Naive thymus-derived CD4-positive, alpha-beta T cell (primary cell): ENCODE measurements around the gene KLHL17. TPM values are rescaled to one million over a fixed set of nuclear protein-coding genes. Genes with fewer than 3 reads are reported as not detected.
A peak's percentile ranks its signal among the peaks of the same experiment; 100 is the strongest.

Experiments used
- ATAC-seq: fragments of 150-1000 bp; cut with Tn5 transposase; 2 replicates; pipeline ENCODE4 v1.10.0; 2021; ENCODE audit warnings: mild to moderate bottlenecking, moderate library complexity
- CTCF ChIA-PET: fragments of 350-600 bp; sonication (Branson Sonifier 250); formaldehyde crosslinking; loops from one replicate; lab custom pipeline; 2021; ENCODE audit warnings: antibody characterized with exemption; lab: Charles Lee
- POLR2A ChIA-PET: fragments of 350-600 bp; sonication (Branson Sonifier 250); formaldehyde crosslinking; loops from one replicate; lab custom pipeline; 2021; ENCODE audit warnings: antibody characterized with exemption, inconsistent platforms; lab: Charles Lee
- DNase-seq, 9 donors: peaks; one replicate each; pipeline versions ENCODE4 v3.0.0 to v3.0.0-alpha.2; 2020 to 2022; ENCODE audit warnings: mixed read lengths in 1 of 9
- H3K27ac ChIP-seq: one replicate; pipeline ENCODE4 v1.7.0; 2013; ENCODE audit warnings: mild to moderate bottlenecking, low read depth, low read length, moderate library complexity
- H3K27me3 ChIP-seq, 2 donors: one replicate each; pipeline ENCODE4 v1.7.0; 2013; ENCODE audit warnings: low read length in 2 of 2, mild to moderate bottlenecking in 2 of 2, moderate library complexity in 2 of 2; ENCODE audit not compliant: control insufficient read depth in 2 of 2, insufficient read depth in 2 of 2
- H3K36me3 ChIP-seq, 3 experiments: 1 replicate in 2 of 3; 2 replicates in 1 of 3; pipeline ENCODE4 v1.7.0; 2013; ENCODE audit warnings: low read length in 3 of 3, mild to moderate bottlenecking in 3 of 3, moderate library complexity in 1 of 3; ENCODE audit not compliant: insufficient read depth in 3 of 3, control insufficient read depth in 2 of 3
- H3K4me1 ChIP-seq, 2 donors: one replicate each; pipeline ENCODE4 v1.7.0; 2013; ENCODE audit warnings: low read length in 2 of 2, mild to moderate bottlenecking in 2 of 2, moderate library complexity in 1 of 2; ENCODE audit not compliant: control insufficient read depth in 2 of 2, insufficient read depth in 2 of 2
- H3K4me3 ChIP-seq: 2 replicates; pipeline ENCODE4 v1.7.0; 2013; ENCODE audit warnings: mild to moderate bottlenecking, low read length
- H3K9me3 ChIP-seq, 3 experiments: 1 replicate in 2 of 3; 2 replicates in 1 of 3; pipeline ENCODE4 v1.7.0; 2013; ENCODE audit warnings: low read length in 3 of 3; ENCODE audit not compliant: control insufficient read depth in 2 of 3
- H3K27ac Mint-ChIP-seq, 9 donors: one replicate each; pipeline ENCODE4 v1.8.0; 2020 to 2022; ENCODE audit warnings: mixed read lengths in 9 of 9, mild to moderate bottlenecking in 8 of 9, moderate library complexity in 5 of 9, inconsistent platforms in 2 of 9
- H3K27me3 Mint-ChIP-seq, 5 donors: one replicate each; pipeline ENCODE4 v1.8.0; 2021 to 2022; ENCODE audit warnings: mixed read lengths in 5 of 5, mild to moderate bottlenecking in 1 of 5
- H3K36me3 Mint-ChIP-seq, 5 donors: one replicate each; pipeline ENCODE4 v1.8.0; 2020 to 2022; ENCODE audit warnings: mixed read lengths in 5 of 5, mild to moderate bottlenecking in 3 of 5, inconsistent platforms in 1 of 5
- H3K4me1 Mint-ChIP-seq, 7 donors: one replicate each; pipeline ENCODE4 v1.8.0; 2020 to 2022; ENCODE audit warnings: mixed read lengths in 7 of 7, mild to moderate bottlenecking in 3 of 7, inconsistent platforms in 1 of 7
- H3K4me3 Mint-ChIP-seq, 10 donors: one replicate each; pipeline ENCODE4 v1.8.0; 2020 to 2022; ENCODE audit warnings: mild to moderate bottlenecking in 10 of 10, mixed read lengths in 10 of 10, moderate library complexity in 6 of 10, inconsistent platforms in 2 of 10
- H3K9me3 Mint-ChIP-seq, 11 donors: one replicate each; pipeline ENCODE4 v1.8.0; 2020 to 2022; ENCODE audit warnings: mixed read lengths in 11 of 11, mild to moderate bottlenecking in 4 of 11, inconsistent platforms in 1 of 11, moderate library complexity in 1 of 11
- intact Hi-C, 2 donors: fragments of 100-400 bp; cut with micrococcal nuclease; formaldehyde crosslinking; loops; one replicate each; pipeline ENCODE4 v1.15.1; 2023
- polyA plus RNA-seq, 2 donors: library from polyadenylated mRNA; unstranded; fragments of 300-500 nt; fragmentation: Illumina TruSeq; gene quantifications; one replicate each; pipeline ENCODE4 v1.2.3, GENCODE V29; 2021
- total RNA-seq, 6 experiments: library from RNA in 5 of 6; stranded (reverse) in 5 of 6; gene quantifications; 1 replicate in 5 of 6; 2 replicates in 1 of 6; pipeline ENCODE4 v1.2.3 and lab custom pipeline; 2021 to 2026

The KLHL17 gene
- total and polyA plus RNA-seq, 7 experiments from 2014 or later = 0.58 to 34.2 (median 20.7) TPM

DNA sequence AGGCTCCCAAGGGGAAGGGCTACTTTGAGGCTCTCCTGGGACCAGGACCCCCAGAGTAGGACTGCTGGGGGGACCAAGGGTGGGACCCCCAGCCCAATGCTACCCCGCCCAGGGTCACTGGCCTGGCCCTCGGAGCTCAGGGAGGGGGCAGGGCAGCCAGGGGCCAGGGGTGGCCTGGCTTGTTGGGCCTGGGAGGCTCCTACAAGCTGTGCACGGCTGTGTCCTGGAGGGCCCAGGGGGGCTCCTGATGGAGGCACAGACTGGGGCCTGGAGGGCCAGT, 37.3 kb downstream of the KLHL17 start:
- Mint-ChIP-seq H3K9me3 (peaks cover 0 to 4% (median under 1%) of the 10 kb centered on the region in 11 donors), H3K4me1 (peaks cover 0 to 27% (median 12%) of the 10 kb centered on the region in 7 donors), H3K27me3 (peaks cover 0 to 43% (median 5%) of the 10 kb centered on the region in 5 donors), H3K27ac (no peak overlapping the region), H3K36me3 (peaks cover 0 to 2% (median 0%) of the 10 kb centered on the region in 5 donors), H3K4me3 (peak overlapping the region in 1 of 10 donors; percentile 46)
- ChIA-PET POLR2A (no interaction called here), CTCF (interaction anchor here (0.9 to 1.3 kb wide), 2 partner anchors 15 to 444 kb away, joined by 3 to 7 read pairs; no protein-coding TSS in a partner anchor)
- DNase-seq = peak in 2 of 9 donors; percentile 7 to 21
- intact Hi-C loops = no loop called here
- H3K4me3 ChIP-seq = no peak overlapping the region
- H3K4me1 ChIP-seq = peaks cover 12 to 18% of the 10 kb centered on the region in 2 donors
- H3K27ac ChIP-seq = no peak overlapping the region
- H3K9me3 ChIP-seq = peaks cover 0 to 2% (median 0%) of the 10 kb centered on the region in 3 experiments
- ATAC-seq = no peak
- peaks cover 3 to 7% of the 10 kb centered on the region in 2 donors for H3K27me3 ChIP-seq
- H3K36me3 ChIP-seq = no peaks in the 10 kb centered on the region

DNA sequence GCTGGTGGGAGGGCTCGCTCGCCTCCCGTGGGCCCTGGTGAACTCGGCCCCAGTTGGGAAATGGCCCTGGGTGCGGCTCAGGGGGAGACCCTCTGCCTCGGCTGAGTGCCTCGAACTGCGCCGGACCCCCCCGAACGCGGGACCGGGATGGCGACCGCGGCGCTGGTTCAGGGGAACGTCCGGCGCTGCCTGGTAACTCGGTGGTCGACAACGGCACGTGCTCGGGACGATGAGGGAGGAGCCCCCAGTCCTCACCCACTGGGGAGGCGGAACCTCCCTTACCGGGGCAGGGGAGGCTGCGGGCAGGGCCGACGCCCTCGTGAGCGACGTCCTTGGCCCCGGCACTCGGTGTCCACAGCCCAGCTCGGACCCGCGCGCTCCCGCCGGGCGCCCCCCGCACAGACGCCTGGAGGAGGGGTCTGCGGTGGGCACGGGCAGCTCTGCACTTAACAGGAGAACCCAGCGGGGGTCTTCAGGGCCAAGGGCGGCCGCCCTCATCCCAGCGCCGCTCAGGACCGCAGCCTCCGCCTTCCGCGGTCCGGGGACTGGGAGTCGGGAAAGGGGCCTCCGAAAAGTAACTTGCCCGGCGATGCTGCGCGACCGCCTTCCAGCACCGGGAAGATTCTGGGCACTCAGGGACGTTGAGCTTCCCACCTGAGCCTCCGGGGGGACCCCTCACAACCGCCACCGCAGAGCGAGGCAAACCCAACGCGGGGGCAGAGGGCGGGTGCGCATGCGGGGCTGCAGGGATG, 37.8 kb downstream of the KLHL17 start:
- DNase-seq = peak in 3 of 9 donors; percentile 10 to 23 (median 18)
- Mint-ChIP-seq H3K27me3 (peaks cover 3 to 46% (median 10%) of the 10 kb centered on the region in 5 donors), H3K9me3 (no peaks in the 10 kb centered on the region), H3K36me3 (peaks cover 0 to 1% (median 0%) of the 10 kb centered on the region in 5 donors), H3K4me3 (peak overlapping the region in 3 of 10 donors; percentile 26 to 79 (median 42)), H3K4me1 (peaks cover 0 to 27% (median 12%) of the 10 kb centered on the region in 7 donors), H3K27ac (no peak overlapping the region)
- Histone ChIP-seq H3K4me3 (no peak overlapping the region), H3K9me3 (no peaks in the 10 kb centered on the region), H3K27ac (no peak overlapping the region), H3K4me1 (peaks cover 12 to 18% of the 10 kb centered on the region in 2 donors), H3K36me3 (no peaks in the 10 kb centered on the region), H3K27me3 (peaks cover 3 to 7% of the 10 kb centered on the region in 2 donors)
- ChIA-PET CTCF (interaction anchor here (1.3 kb wide), 1 partner anchor 16 kb away, joined by 3 read pairs; no protein-coding TSS in a partner anchor), POLR2A (no interaction called here)
- ATAC-seq = no peak
- intact Hi-C loops = no loop called here

DNA sequence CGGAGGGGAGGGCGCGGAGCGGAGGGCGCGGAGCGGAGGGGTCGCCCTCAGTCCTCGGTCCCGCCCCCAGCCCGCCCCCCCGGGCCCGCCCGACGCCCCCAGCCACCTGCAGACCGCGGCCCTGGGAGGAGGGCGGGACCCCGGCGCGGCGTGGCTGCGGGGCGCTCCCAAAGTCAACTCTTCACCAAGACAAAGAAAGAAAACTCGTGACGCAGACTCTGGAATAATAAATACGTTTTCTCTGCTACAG, 38.3 kb downstream of the KLHL17 start:
- POLR2A ChIA-PET = no interaction called here
- no peaks in the 10 kb centered on the region for H3K9me3 ChIP-seq
- DNase-seq (peak in 3 of 9 donors; percentile 32 to 49 (median 42)), ATAC-seq (no peak)
- peak overlapping the region in 4 of 10 donors; percentile 42 to 79 (median 52) for H3K4me3 Mint-ChIP-seq
- H3K9me3 Mint-ChIP-seq = no peaks in the 10 kb centered on the region
- no peak overlapping the region for H3K27ac ChIP-seq
- no peak overlapping the region for H3K4me3 ChIP-seq
- H3K36me3 Mint-ChIP-seq = peaks cover 0 to 1% (median 0%) of the 10 kb centered on the region in 5 donors
- no peak overlapping the region for H3K27ac Mint-ChIP-seq
- peaks cover 12 to 18% of the 10 kb centered on the region in 2 donors for H3K4me1 ChIP-seq
- H3K27me3 Mint-ChIP-seq = peaks cover 3 to 51% (median 12%) of the 10 kb centered on the region in 5 donors
- H3K27me3 ChIP-seq = peaks cover 3 to 7% of the 10 kb centered on the region in 2 donors
- H3K36me3 ChIP-seq = no peaks in the 10 kb centered on the region
- intact Hi-C loops = no loop called here
- CTCF ChIA-PET = interaction anchor here (0.7 kb wide), 1 partner anchor 76 kb away, joined by 3 read pairs; no protein-coding TSS in a partner anchor
- peaks cover 0 to 27% (median 12%) of the 10 kb centered on the region in 7 donors for H3K4me1 Mint-ChIP-seq

DNA sequence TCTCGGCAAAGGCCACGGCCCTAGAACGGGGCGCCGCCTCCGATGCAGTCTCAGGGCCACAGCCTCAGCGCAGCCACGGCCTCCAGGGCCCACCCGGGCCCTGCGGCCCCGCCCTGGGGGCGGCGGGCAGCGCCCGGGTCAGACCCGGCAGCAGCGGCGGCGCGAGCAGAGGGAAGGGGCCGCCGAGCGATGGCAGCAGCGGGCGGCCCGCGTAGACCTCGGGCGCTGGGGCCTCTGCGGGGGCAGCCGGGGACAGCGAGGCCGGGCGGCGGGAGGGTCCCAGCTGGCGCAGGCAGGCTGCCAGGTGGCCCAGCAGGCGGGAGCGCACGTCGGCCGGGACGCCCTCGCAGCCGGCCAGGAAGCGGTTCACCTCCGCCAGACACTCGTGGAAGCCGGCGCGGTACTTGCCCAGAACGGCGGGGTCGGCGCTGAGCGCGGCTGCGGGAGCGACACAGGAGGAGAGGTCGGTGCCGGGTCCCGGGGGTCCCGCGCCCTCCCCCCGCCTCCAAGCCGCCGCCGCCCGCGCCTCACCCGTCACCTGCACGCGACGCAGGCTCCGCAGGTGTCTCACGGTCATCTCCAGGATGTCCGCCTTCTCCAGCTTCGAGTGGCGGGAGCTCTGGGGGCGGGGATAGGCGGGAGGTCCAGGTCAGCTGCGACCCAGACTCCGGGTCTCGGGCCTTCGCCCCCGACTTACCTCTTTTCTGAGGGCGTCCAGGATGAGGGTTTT, 38.8 kb downstream of the KLHL17 start:
- peaks cover 3 to 10% of the 10 kb centered on the region in 2 donors for H3K27me3 ChIP-seq
- no peaks in the 10 kb centered on the region for H3K9me3 Mint-ChIP-seq
- DNase-seq (peak in 4 of 9 donors; percentile 28 to 49 (median 34)), ATAC-seq (peak; percentile 19)
- peaks cover 0 to 1% (median 0%) of the 10 kb centered on the region in 5 donors for H3K36me3 Mint-ChIP-seq
- H3K4me3 ChIP-seq = peak overlapping the region; percentile 37
- intact Hi-C loops = no loop called here
- peaks cover 0 to 27% (median 12%) of the 10 kb centered on the region in 7 donors for H3K4me1 Mint-ChIP-seq
- peaks cover 3 to 51% (median 12%) of the 10 kb centered on the region in 5 donors for H3K27me3 Mint-ChIP-seq
- CTCF ChIA-PET = interaction anchor here (0.7 to 1.3 kb wide), 2 partner anchors 20 to 76 kb away, joined by 3 read pairs; partner anchors contain the start of gene AGRN
- H3K9me3 ChIP-seq = no peaks in the 10 kb centered on the region
- POLR2A ChIA-PET = no interaction called here
- no peaks in the 10 kb centered on the region for H3K36me3 ChIP-seq
- peak overlapping the region; percentile 51 for H3K27ac ChIP-seq
- peaks cover 12 to 18% of the 10 kb centered on the region in 2 donors for H3K4me1 ChIP-seq
- H3K4me3 Mint-ChIP-seq = peak overlapping the region in 8 of 10 donors; percentile 36 to 79 (median 54)
- no peak overlapping the region for H3K27ac Mint-ChIP-seq

DNA sequence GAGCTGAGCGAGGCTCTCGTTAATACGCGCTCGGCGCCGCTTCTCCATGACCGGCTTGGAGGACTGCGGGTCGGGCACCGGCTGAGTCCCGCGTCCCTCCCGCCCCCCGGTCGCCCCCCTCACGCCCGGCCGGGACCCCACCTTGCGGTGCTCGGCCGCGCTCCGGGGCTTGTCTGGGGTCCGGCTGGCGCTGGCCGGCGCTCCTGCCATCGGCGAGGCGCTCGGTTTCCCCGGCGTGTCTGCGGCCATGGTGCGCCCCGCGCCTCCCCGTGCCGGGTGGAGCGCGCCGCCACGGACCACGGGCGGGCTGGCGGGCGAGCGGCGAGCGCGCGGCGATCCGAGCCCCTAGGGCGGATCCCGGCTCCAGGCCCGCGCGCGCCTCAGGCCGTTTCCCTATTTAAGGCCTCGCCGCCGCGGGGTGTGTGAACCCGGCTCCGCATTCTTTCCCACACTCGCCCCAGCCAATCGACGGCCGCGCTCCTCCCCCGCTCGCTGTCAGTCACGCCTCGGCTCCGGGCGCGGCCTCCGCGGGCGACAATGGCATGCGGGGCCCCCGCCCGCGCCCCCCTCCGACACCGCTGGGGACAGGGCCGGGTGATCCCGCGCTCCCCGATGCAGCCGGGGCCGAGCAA, 39.5 kb downstream of the KLHL17 start, which contains the start of gene HES4:
Gene HES4, minus strand, starts transcription at position 373 of the 632 bp plus-strand sequence. Its CDS starts 124 bp downstream, at position 249.
- Mint-ChIP-seq H3K36me3 (peaks cover 0 to 1% (median 0%) of the 10 kb centered on the region in 5 donors), H3K27ac (peak within 1 kb of the TSS in 7 of 9 donors; percentile 46 to 96 (median 90)), H3K27me3 (peaks cover 8 to 54% (median 17%) of the 10 kb centered on the region in 5 donors), H3K9me3 (peaks cover 0 to 1% (median 0%) of the 10 kb centered on the region in 11 donors), H3K4me3 (peak within 1 kb of the TSS; percentile 64 to 87 (median 80)), H3K4me1 (peaks cover 5 to 31% (median 12%) of the 10 kb centered on the region in 7 donors)
- H3K27me3 ChIP-seq = peaks cover 3 to 15% of the 10 kb centered on the region in 2 donors
- ATAC-seq = peak; percentile 67
- no peaks in the 10 kb centered on the region for H3K36me3 ChIP-seq
- ChIA-PET POLR2A (no interaction called here), CTCF (interaction anchor here (1.3 kb wide), 1 partner anchor 20 kb away, joined by 3 read pairs; the partner anchor contains the start of gene AGRN)
- peak; percentile 44 to 76 (median 60) for DNase-seq
- peaks cover 12 to 18% of the 10 kb centered on the region in 2 donors for H3K4me1 ChIP-seq
- H3K9me3 ChIP-seq = no peaks in the 10 kb centered on the region
- peak within 1 kb of the TSS; percentile 64 for H3K27ac ChIP-seq
- H3K4me3 ChIP-seq = peak within 1 kb of the TSS; percentile 42
- intact Hi-C loops = loop anchor here (1.0 kb wide), 2 partner anchors 13 to 19 kb away; partner anchors contain the start of gene ISG15 (in 1 of the 2)
